K562 (cell line): ENCODE data around the gene DBNDD2. TPM values are rescaled to one million over a fixed set of nuclear protein-coding genes. Genes with fewer than 3 reads are reported as not detected.

Experiments used
- ATAC-seq: fragments of 200-7000 bp; cut with Tn5 transposase; 3 replicates; pipeline ENCODE4 v1.9.1; 2020; ENCODE audit warnings: moderate library complexity
- BruUV-seq: library from RNA; stranded (reverse); fragments of 400-500 nt; replicated peaks from 2 replicates; lab custom pipeline; 2021; lab: Mats Ljungman, UMichigan
- CTCF ChIA-PET: fragments of 300-600 bp; formaldehyde crosslinking; extraction: SDS; loops from one replicate; lab custom pipeline; 2021; ENCODE audit warnings: low intra/inter-chr PET ratio; lab: Yijun Ruan, JAX
- POLR2A ChIA-PET: fragments of 300-600, 350-650 bp; sonication (Branson Sonifier 250); formaldehyde crosslinking; extraction: SDS; loops from one replicate; lab custom pipeline; 2021; ENCODE audit warnings: antibody characterized with exemption, inconsistent platforms; lab: Yijun Ruan, JAX
- DNase-seq, 4 experiments: peaks; one replicate each; pipeline versions ENCODE4 v3.0.0 to v3.0.0-alpha.2; 2011 to 2018; ENCODE audit warnings: low spot score in 3 of 4, mixed read lengths in 3 of 4; ENCODE audit errors: extremely low read depth in 1 of 4
- FAIRE-seq: peaks from 2 replicates; lab custom pipeline; 2011; peaks lifted over from hg19 to GRCh38; lab: Jason Lieb, UNC
- H2AFZ ChIP-seq: 2 replicates; pipeline ENCODE4 v1.6.0; 2011; ENCODE audit warnings: low read depth, low read length, control low read depth, inconsistent platforms
- H3K27ac ChIP-seq: fragments of 200-600 bp; 3 replicates; pipeline ENCODE4 v1.8.0; 2011; ENCODE audit warnings: low read depth, mild to moderate bottlenecking, control low read depth, inconsistent platforms, low read length, moderate library complexity, mixed read lengths; ENCODE audit errors: extremely low read depth
- H3K27me3 ChIP-seq, 2 experiments: fragments of 300-600 bp in 1 of 2; 2 replicates in 1 of 2; 3 replicates in 1 of 2; pipeline versions ENCODE4 v1.6.0 to v1.8.0; 2011; ENCODE audit warnings: inconsistent platforms in 2 of 2, low read length in 2 of 2, mild to moderate bottlenecking in 1 of 2, mixed read lengths in 1 of 2, moderate library complexity in 1 of 2; ENCODE audit not compliant: control insufficient read depth in 2 of 2, insufficient read depth in 2 of 2
- H3K36me3 ChIP-seq: fragments of 300-600 bp; 3 replicates; pipeline ENCODE4 v1.8.0; 2011; ENCODE audit warnings: mild to moderate bottlenecking, low read length, inconsistent platforms; ENCODE audit not compliant: control insufficient read depth, insufficient read depth
- H3K4me1 ChIP-seq, 2 experiments: fragments of 200-600 bp in 1 of 2; replicated peaks in 1 of 2; 2 replicates in 1 of 2; 3 replicates in 1 of 2; pipeline versions ENCODE4 v1.5.1 to v1.8.0; 2011; ENCODE audit warnings: inconsistent platforms in 2 of 2, low read length in 2 of 2, mild to moderate bottlenecking in 1 of 2, mixed read lengths in 1 of 2, moderate library complexity in 1 of 2; ENCODE audit not compliant: control insufficient read depth in 2 of 2, insufficient read depth in 2 of 2
- H3K4me2 ChIP-seq: 2 replicates; pipeline ENCODE4 v1.6.1; 2011; ENCODE audit warnings: low read length, control low read depth, inconsistent platforms, mixed read lengths; ENCODE audit not compliant: insufficient read depth
- H3K4me3 ChIP-seq: fragments of 200-600 bp; sonication (generic), shearing (Covaris generic); 2 replicates; pipeline ENCODE4 v1.5.1; 2016; ENCODE audit warnings: control low read depth, inconsistent platforms
- H3K79me2 ChIP-seq: fragments of 200-600 bp; 3 replicates; pipeline ENCODE4 v1.8.0; 2011; ENCODE audit warnings: low read length, inconsistent platforms; ENCODE audit not compliant: control insufficient read depth, insufficient read depth
- H3K9ac ChIP-seq, 2 experiments: 2 replicates each; pipeline versions ENCODE4 v1.6.0 to v1.6.1; 2011; ENCODE audit warnings: low read depth in 2 of 2, low read length in 2 of 2, control low read depth in 1 of 2, inconsistent platforms in 1 of 2, mild to moderate bottlenecking in 1 of 2, mixed read lengths in 1 of 2; ENCODE audit not compliant: insufficient read depth in 1 of 2
- H3K9me1 ChIP-seq: one replicate; pipeline ENCODE4 v1.6.0; 2011; ENCODE audit warnings: inconsistent platforms, mild to moderate bottlenecking, low read length, moderate library complexity; ENCODE audit not compliant: control insufficient read depth, insufficient read depth
- H3K9me3 ChIP-seq: replicated peaks from 2 replicates; pipeline ENCODE4 v1.5.1; 2011; ENCODE audit warnings: low read depth, low read length, inconsistent platforms; ENCODE audit not compliant: control insufficient read depth, insufficient read depth
- H4K20me1 ChIP-seq: replicated peaks from 2 replicates; pipeline ENCODE4 v1.6.1; 2011; ENCODE audit warnings: low read length, inconsistent platforms, mixed read lengths; ENCODE audit not compliant: control insufficient read depth, insufficient read depth
- CAMTA2 ChIP-seq: fragments of 250-450 bp; sonication (Bioruptor Pico); conservative IDR thresholded peaks from 2 replicates; pipeline ENCODE4 v1.5.1; 2022
- CEBPB ChIP-seq: fragments of 450-650 bp; IDR thresholded peaks from 2 replicates; pipeline ENCODE4 v1.6.1; 2016; ENCODE audit warnings: missing genetic modification characterization, missing compliant biosample characterization
- FOXO4 ChIP-seq: fragments of 450-650 bp; formaldehyde crosslinking; IDR thresholded peaks from 2 replicates; pipeline ENCODE4 v1.4.0; 2020; ENCODE audit warnings: mild to moderate bottlenecking, moderate library complexity
- KLF13 ChIP-seq: fragments of 450-650 bp; IDR thresholded peaks from 2 replicates; pipeline ENCODE4 v1.6.1; 2016; ENCODE audit warnings: missing genetic modification characterization, low read depth, mild to moderate bottlenecking, missing compliant biosample characterization, moderate library complexity, borderline replicate concordance
- NCOA1 ChIP-seq: fragments of 450-650 bp; IDR thresholded peaks from 2 replicates; pipeline ENCODE4 v1.6.1; 2016; ENCODE audit warnings: low read depth
- SREBF1 ChIP-seq: fragments of 150-350 bp; IDR thresholded peaks from 2 replicates; pipeline ENCODE4 v1.6.1; 2014; ENCODE audit warnings: antibody characterized with exemption, low read depth, low read length, borderline replicate concordance
- WHSC1 ChIP-seq: IDR thresholded peaks from one replicate; pipeline ENCODE4 v1.6.1; 2012; ENCODE audit warnings: low read length, control low read depth, inconsistent platforms
- ZNF124 ChIP-seq: sonication (generic); formaldehyde crosslinking; IDR thresholded peaks from 2 replicates; pipeline ENCODE4 v1.8.1; 2022; ENCODE audit warnings: missing genetic modification reagents
- ZNF232 ChIP-seq: sonication (generic); formaldehyde crosslinking; IDR thresholded peaks from 2 replicates; pipeline ENCODE4 v1.8.0; 2022; ENCODE audit warnings: mild to moderate bottlenecking, missing genetic modification reagents
- WGBS: fragments of 100-300 bp; shearing (Covaris generic); methylation state at CpG from one replicate; pipeline ENCODE4 v1.1.6; 2016; ENCODE audit warnings: low coverage, mixed read lengths; ENCODE audit not compliant: insufficient coverage; ENCODE audit errors: missing lambda C conversion rate; 5-methylcytosine and 5-hydroxymethylcytosine counted together
- in situ Hi-C: fragments of 300-500 bp; cut with MboI; formaldehyde crosslinking; loops from 4 replicates; pipeline ENCODE4 v1.15.0; 2018; ENCODE audit warnings: inconsistent platforms, mixed read lengths
- intact Hi-C: fragments of 100-400 bp; cut with micrococcal nuclease; formaldehyde crosslinking; loops from 2 replicates; pipeline ENCODE4 v1.14.2; 2022
- polyA plus RNA-seq, 8 experiments: library from polyadenylated mRNA; depleted of rRNA in 4 of 8; stranded (reverse) in 5 of 8; unstranded in 3 of 8; fragments of >200 nt; fragmentation: Nextera tagmentation in 2 of 8; fragmentation: Illumina TruSeq in 1 of 8; extraction: Ambion mirVana in 2 of 8; extraction: Trizol in 1 of 8; gene quantifications; 2 replicates each; pipeline versions ENCODE4 v1.2.1 to v1.2.3, GENCODE V29; 2011 to 2014; ENCODE audit warnings: inconsistent platforms in 1 of 8, missing spikeins in 1 of 8
- total RNA-seq, 7 experiments: library from RNA; depleted of rRNA in 6 of 7; stranded (reverse); fragments of >200 nt in 6 of 7; fragmentation: Illumina TruSeq in 2 of 7; extraction: Trizol in 2 of 7; gene quantifications; 2 replicates each; pipeline versions ENCODE4 v1.2.1 to v1.2.3, GENCODE V29; 2011 to 2021; ENCODE audit warnings: low replicate concordance in 1 of 7
- TF ChIP-seq, protein P1 (sequence below): sonication (generic); formaldehyde crosslinking; IDR thresholded peaks from 2 replicates; pipeline ENCODE4 v1.4.0; 2020; ENCODE audit warnings: mild to moderate bottlenecking, missing genetic modification reagents
- TF ChIP-seq, protein P2 (sequence below), 2 experiments: fragments of 450-650 bp; IDR thresholded peaks; 2 replicates each; pipeline ENCODE4 v1.6.1; 2016

DBNDD2 gene
- total and polyA plus RNA-seq, 9 of the 15 experiments (the other 6 are each of a cell fraction or from before 2014, with no cell fraction given) = 12.8 to 64.0 (median 35.8) TPM

DNA sequence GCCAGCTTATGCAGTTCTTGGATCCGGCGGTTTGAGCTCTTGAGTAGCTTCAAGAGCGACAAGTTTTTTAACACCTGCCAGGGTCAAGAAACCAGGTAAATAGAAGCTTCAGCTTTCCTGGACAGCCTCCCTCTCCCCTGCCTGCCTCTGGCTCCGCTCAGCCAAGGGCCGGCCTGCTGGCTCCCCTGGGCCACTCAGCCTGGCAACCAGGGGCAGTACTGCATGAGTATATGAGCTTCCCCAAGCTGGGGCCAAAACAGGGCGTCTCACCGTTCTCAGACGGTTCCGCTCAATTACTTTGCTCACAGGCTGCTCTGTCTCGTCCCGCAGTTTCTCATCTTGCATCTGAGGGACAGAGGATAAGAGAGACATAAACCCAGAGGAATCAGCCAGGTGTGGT is 30.8 kb upstream of the DBNDD2 start:
- CTCF ChIA-PET = no interaction called here
- peaks cover 7 to 15% of the 10 kb centered on the region in 2 experiments; a peak in 4 of 5 replicates for H3K4me1 ChIP-seq
- intact Hi-C loops = no loop called here
- no peak overlapping the region for H3K4me2 ChIP-seq
- DNase-seq (no peak), ATAC-seq (no peak), FAIRE-seq (no peak)
- no peaks in the 10 kb centered on the region for H3K9me1 ChIP-seq
- no peak overlapping the region for H2AFZ ChIP-seq
- POLR2A ChIA-PET = interaction anchor here (0.7 to 2.5 kb wide), 5 partner anchors 8 to 60 kb away, joined by 3 to 15 read pairs (median 4); partner anchors contain the start of genes PIGT and SYS1
- TF ChIP-seq ZNF232 (CRISPR knock-in tag) (no peak), WHSC1 (no peak)
- no peak overlapping the region for H3K4me3 ChIP-seq
- no peaks in the 10 kb centered on the region for H4K20me1 ChIP-seq
- H3K27me3 ChIP-seq = no peaks in the 10 kb centered on the region
- no peaks in the 10 kb centered on the region for H3K9me3 ChIP-seq
- no peak overlapping the region for H3K9ac ChIP-seq
- no peaks in the 10 kb centered on the region for H3K36me3 ChIP-seq
- no peak overlapping the region for H3K27ac ChIP-seq
- no TSS peak for BruUV-seq
- WGBS = 72% methylated on average over 10 of the region's 11 CpGs
- H3K79me2 ChIP-seq = no peaks in the 10 kb centered on the region
- in situ Hi-C loops = loop anchor here (5.0 kb wide), 1 partner anchor 40 kb away; the partner anchor contains the start of gene PIGT

GRCh38 chr20:45378191-45378590 is 29.9 kb upstream of the DBNDD2 start, which contains the start of gene TP53TG5:
TP53TG5 (minus strand) TSS chr20:45378325; CDS start chr20:45378236, 89 bp downstream.
- Histone ChIP-seq H3K4me2 (no peak within 1 kb of the TSS), H3K27me3 (no peaks in the 10 kb centered on the region), H4K20me1 (no peaks in the 10 kb centered on the region), H3K36me3 (no peaks in the 10 kb centered on the region), H3K9me1 (no peaks in the 10 kb centered on the region), H3K27ac (no peak within 1 kb of the TSS), H2AFZ (no peak within 1 kb of the TSS), H3K9me3 (no peaks in the 10 kb centered on the region), H3K79me2 (no peaks in the 10 kb centered on the region), H3K4me3 (no peak within 1 kb of the TSS), H3K4me1 (peaks cover 3 to 8% of the 10 kb centered on the region in 2 experiments; a peak in 4 of 5 replicates), H3K9ac (peak within 1 kb of the TSS in 1 of 2 experiments; percentile 61; a peak in 1 of 4 replicates)
- ATAC-seq (no peak), DNase-seq (no peak), FAIRE-seq (no peak)
- in situ Hi-C loops (loop anchor here (5.0 kb wide), 1 partner anchor 39 kb away; the partner anchor contains the start of gene PIGT), intact Hi-C loops (no loop called here)
- 40% methylated on average over 1 of the region's 1 CpG for WGBS
- BruUV-seq = no TSS peak
- POLR2A ChIA-PET = interaction anchor here (2.5 kb wide), 1 partner anchor 15 kb away, joined by 15 read pairs; the partner anchor contains the start of gene SYS1
- CTCF ChIA-PET = no interaction called here
- TF ChIP-seq CEBPB (tag) (no peak), NCOA1 (no peak), SREBF1 (no peak), KLF13 (tag) (no peak), ZNF232 (CRISPR knock-in tag) (no peak), ZNF124 (CRISPR knock-in tag) (no peak), CAMTA2 (CRISPR knock-in tag) (no peak), FOXO4 (no peak)
- TF ChIP-seq, protein P1, sequence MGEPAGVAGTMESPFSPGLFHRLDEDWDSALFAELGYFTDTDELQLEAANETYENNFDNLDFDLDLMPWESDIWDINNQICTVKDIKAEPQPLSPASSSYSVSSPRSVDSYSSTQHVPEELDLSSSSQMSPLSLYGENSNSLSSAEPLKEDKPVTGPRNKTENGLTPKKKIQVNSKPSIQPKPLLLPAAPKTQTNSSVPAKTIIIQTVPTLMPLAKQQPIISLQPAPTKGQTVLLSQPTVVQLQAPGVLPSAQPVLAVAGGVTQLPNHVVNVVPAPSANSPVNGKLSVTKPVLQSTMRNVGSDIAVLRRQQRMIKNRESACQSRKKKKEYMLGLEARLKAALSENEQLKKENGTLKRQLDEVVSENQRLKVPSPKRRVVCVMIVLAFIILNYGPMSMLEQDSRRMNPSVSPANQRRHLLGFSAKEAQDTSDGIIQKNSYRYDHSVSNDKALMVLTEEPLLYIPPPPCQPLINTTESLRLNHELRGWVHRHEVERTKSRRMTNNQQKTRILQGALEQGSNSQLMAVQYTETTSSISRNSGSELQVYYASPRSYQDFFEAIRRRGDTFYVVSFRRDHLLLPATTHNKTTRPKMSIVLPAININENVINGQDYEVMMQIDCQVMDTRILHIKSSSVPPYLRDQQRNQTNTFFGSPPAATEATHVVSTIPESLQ (CRISPR knock-in tag) = no peak
- TF ChIP-seq, protein P2, sequence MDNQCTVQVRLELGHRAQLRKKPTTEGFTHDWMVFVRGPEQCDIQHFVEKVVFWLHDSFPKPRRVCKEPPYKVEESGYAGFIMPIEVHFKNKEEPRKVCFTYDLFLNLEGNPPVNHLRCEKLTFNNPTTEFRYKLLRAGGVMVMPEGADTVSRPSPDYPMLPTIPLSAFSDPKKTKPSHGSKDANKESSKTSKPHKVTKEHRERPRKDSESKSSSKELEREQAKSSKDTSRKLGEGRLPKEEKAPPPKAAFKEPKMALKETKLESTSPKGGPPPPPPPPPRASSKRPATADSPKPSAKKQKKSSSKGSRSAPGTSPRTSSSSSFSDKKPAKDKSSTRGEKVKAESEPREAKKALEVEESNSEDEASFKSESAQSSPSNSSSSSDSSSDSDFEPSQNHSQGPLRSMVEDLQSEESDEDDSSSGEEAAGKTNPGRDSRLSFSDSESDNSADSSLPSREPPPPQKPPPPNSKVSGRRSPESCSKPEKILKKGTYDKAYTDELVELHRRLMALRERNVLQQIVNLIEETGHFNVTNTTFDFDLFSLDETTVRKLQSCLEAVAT (IDR thresholded peaks at IDR 0.05) = no peak
